ENCODE results near the gene SLC6A6. TPM values are rescaled to one million over a fixed set of nuclear protein-coding genes. Genes with fewer than 3 reads are reported as not detected.

Gene SLC6A6
- total RNA-seq, 6 experiments from 2014 or later: 1.5 to 8.2 (median 4.1) TPM

GRCh38 chr3:14453876-14454638, 51.7 kb downstream of the SLC6A6 start:
- intact Hi-C loops (cut with DNase I): no loop called here
- no peak overlapping the region for H3K27ac ChIP-seq
- H3K36me3 ChIP-seq: no peaks in the 10 kb centered on the region
- DNase-seq: no peak
- H3K9me3 ChIP-seq: no peaks in the 10 kb centered on the region
- H3K4me3 ChIP-seq: no peak overlapping the region
- no peaks in the 10 kb centered on the region for H3K27me3 ChIP-seq
- ATAC-seq: no peak
- H3K4me1 ChIP-seq: no peaks in the 10 kb centered on the region
- TF ChIP-seq POLR2A (IDR thresholded peaks at IDR 0.05) (no peak), CTCF (IDR thresholded peaks at IDR 0.05) (no peak)
- 53% methylated on average over 11 of the region's 23 CpGs for WGBS (ENCODE audit: insufficient coverage, low coverage, low lambda C conversion rate, missing lambda C conversion rate)

GRCh38 chr3:14454639-14455310, 52.4 kb downstream of the SLC6A6 start:
- no peak overlapping the region for H3K27ac ChIP-seq
- no peaks in the 10 kb centered on the region for H3K4me1 ChIP-seq

GRCh38 chr3:14455571-14456317, 53.3 kb downstream of the SLC6A6 start:
- no peak for TF ChIP-seq POLR2A (IDR thresholded peaks at IDR 0.05)
- TF ChIP-seq CTCF (IDR thresholded peaks at IDR 0.05): no peak
- Histone ChIP-seq H3K27me3 (no peaks in the 10 kb centered on the region), H3K9me3 (no peaks in the 10 kb centered on the region), H3K4me3 (no peak overlapping the region), H3K27ac (no peak overlapping the region), H3K4me1 (peaks cover 0 to 2% (median 0%) of the 10 kb centered on the region in 4 donors), H3K36me3 (no peaks in the 10 kb centered on the region)
- WGBS (ENCODE audit: insufficient coverage, low coverage, low lambda C conversion rate, missing lambda C conversion rate): no CpG with 5 or more reads among the region's 6 CpGs
- ATAC-seq (no peak), DNase-seq (no peak)
- intact Hi-C loops (cut with DNase I): no loop called here

More at GRCh38 chr3:14454639-14455310, 52.4 kb downstream of the SLC6A6 start:
- no peaks in the 10 kb centered on the region for H3K27me3 ChIP-seq
- no peak for ATAC-seq
- no peaks in the 10 kb centered on the region for H3K9me3 ChIP-seq
- H3K4me3 ChIP-seq: no peak overlapping the region
- intact Hi-C loops (cut with DNase I): no loop called here
- 44% methylated on average over 5 of the region's 8 CpGs for WGBS (ENCODE audit: insufficient coverage, low coverage, low lambda C conversion rate, missing lambda C conversion rate)
- TF ChIP-seq POLR2A (IDR thresholded peaks at IDR 0.05) (no peak), CTCF (IDR thresholded peaks at IDR 0.05) (no peak)
- no peaks in the 10 kb centered on the region for H3K36me3 ChIP-seq
- DNase-seq: no peak

GRCh38 chr3:14456794-14457193, 54.4 kb downstream of the SLC6A6 start:
- H3K36me3 ChIP-seq: no peaks in the 10 kb centered on the region
- H3K9me3 ChIP-seq: no peaks in the 10 kb centered on the region
- WGBS (ENCODE audit: insufficient coverage, low coverage, low lambda C conversion rate, missing lambda C conversion rate): 93% methylated on average over 3 of the region's 8 CpGs
- ATAC-seq (no peak), DNase-seq (no peak)
- no peaks in the 10 kb centered on the region for H3K27me3 ChIP-seq
- H3K4me1 ChIP-seq: peaks cover 0 to 2% (median 0%) of the 10 kb centered on the region in 4 donors
- TF ChIP-seq POLR2A (IDR thresholded peaks at IDR 0.05) (no peak), CTCF (IDR thresholded peaks at IDR 0.05) (no peak)
- H3K4me3 ChIP-seq: no peak overlapping the region
- no peak overlapping the region for H3K27ac ChIP-seq
- intact Hi-C loops (cut with DNase I): no loop called here
